ENCODE data around the gene EXOC1. TPM values are rescaled to one million over a fixed set of nuclear protein-coding genes. Genes with fewer than 3 reads are reported as not detected.
A peak's percentile ranks its signal among the peaks of the same experiment; 100 is the strongest.

The EXOC1 gene
- total RNA-seq, 1 donor from 2014 or later = 37.4 TPM

DNA sequence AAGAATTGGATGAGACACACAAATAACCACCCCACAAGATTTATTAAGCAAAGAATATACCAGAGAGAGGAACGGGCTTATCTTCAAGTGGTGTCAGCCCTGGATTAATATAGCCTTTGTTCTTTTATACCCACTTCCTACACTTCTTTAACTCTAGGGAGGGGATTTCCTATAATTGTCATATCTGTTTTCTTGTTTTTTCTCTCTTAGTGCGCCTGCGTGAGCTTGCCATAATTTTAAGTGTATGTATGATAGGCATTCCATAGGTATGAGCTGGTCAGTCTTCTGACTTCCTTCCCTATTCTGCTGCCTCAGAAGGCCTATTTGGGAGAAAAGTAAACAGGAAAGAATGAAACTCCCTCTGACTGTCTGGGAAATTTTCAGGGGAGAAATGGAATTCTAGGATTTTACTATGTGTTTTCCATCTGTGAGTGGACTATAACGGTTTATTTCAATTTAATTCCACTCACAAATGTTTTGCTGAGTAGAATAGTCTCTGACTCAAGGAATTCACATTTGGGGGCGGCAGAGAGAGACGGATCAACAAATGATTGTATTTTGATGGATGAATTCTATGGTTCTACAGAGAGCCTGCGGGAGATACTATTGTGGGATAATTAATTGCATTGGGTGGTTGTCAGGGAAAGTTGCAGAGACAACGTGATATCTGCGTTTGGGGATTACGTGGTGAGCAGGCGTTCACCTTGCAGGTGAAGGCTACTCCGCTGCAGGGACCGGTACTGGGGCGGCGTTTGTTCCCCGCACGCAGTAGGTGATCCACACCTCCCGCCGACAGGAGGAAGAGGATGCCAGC is 94.7 kb downstream of the EXOC1 start:
- DNase-seq (ENCODE audit: extremely low read depth, low read depth, low spot score) = peak; percentile 88

DNA sequence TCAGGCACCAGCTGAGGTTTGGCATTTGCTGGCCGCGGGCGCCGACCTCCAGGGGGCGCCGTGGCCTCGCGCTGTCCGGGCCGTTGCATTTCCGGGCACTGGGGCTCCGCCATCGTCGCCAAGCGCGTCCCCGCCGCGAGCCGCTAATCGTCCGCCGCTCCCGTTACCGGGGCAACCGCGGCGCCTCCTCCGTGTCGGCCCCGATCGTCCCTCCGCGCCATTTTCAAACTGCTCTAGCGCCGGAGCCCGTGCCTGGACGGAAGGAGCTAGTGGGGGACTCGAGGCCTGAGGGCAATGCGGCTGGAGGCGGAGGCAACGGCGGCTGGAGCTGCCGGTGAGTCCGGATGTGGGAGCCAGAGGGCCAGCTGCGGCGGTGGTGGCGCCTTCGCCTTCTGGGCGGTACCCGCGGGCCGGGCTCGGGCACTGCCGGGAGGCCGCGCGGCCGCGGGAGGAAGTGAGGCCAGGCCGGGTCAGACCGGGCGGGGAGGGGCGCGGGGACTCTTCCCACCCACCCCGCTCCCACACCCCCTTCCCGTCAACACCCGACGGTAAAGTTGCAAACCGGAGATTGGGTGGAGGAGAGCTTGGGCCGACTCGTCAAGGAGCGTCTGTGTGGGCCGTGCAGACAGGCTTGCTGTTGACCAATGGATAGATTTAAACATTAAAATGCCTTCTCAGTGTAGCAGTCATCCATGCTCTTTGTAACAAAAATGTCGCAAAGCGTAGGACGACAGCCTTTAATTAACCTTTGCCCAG is 95.5 kb downstream of the EXOC1 start, which contains the start of gene CEP135:
Gene CEP135, plus strand, starts transcription at position 220 of the 756 bp plus-strand sequence. CDS start 3,186 bp downstream, outside the sequence.
- DNase-seq (ENCODE audit: extremely low read depth, low read depth, low spot score) = no peak

DNA sequence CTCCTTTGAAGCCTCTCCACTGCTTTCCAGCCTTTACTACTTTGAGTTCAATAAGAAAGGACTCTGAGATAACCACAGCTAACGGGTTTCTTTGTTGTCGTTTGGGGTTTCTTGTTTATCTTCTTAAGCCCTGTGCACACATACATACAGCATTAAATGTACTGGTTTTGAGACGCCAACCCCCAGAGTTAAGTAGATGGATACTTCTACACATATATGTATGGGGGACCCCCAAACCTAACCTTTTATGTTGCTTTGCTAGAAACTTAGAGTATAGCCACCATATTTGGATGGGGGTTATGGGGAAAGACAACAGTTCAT is 96.0 kb downstream of the EXOC1 start:
- DNase-seq (ENCODE audit: extremely low read depth, low read depth, low spot score) = no peak

DNA sequence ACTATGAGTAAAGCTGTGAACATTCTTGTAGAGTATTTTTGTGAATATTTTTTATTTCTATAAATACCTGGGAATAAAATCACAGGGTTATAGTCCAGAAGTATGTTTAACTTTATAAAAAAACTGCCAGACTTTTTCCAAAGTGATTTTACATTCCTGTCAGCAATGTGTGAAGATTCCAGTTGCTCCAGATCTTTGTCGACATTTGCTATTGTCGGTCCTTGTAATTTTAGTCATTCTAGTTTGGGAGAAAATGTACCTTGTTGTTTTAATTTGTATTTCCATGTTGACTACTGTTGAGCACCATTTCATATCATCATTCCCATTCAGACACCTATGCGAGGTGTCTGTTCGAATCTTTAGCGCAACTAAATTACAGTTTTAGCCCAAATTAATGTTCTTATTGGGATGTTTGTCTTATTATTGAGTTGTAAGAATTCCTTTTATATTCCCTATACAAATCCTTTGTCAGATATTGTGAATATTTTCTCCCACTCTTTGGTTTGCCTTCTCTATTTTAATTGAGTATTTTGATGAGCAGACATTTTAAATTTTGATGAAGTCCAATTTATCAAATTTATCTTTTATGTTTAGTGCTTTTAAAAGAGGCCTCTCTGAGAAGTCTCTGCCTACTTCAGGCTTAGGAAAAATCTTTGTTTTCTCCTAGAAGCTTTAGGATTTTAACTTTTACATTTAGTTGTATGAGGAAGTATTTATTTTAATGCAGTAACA is 97.9 kb downstream of the EXOC1 start:
- no peak for DNase-seq (ENCODE audit: extremely low read depth, low read depth, low spot score)

Other genes with a start within 250 kb of the EXOC1 start
- 0.58 and 1.7 TPM in 2 replicates for gene NMU, start 217.3 kb upstream of the EXOC1 start, total RNA-seq
- not detected in 2 replicates for gene EXOC1L, start 33.9 kb upstream of the EXOC1 start, total RNA-seq
- 3.7 and 9.2 TPM in 2 replicates for gene CEP135, start 95.3 kb downstream of the EXOC1 start, total RNA-seq